Parathyroid adenoma (tissue), 2 donors: ENCODE results near the gene DTX2.
"Not testable (repeated sequence)": the region's sequence is repeated elsewhere in the genome, so short reads cannot be mapped to it uniquely, and the experiment has no call there.

Experiments used
- H2AFZ ChIP-seq: fragments of 300-600 bp; sonication (generic); one replicate; pipeline ENCODE4 v1.7.0; 2017; ENCODE audit warnings: antibody characterized with exemption, mild to moderate bottlenecking
- H3K27ac ChIP-seq: fragments of 300-600 bp; sonication (generic); one replicate; pipeline ENCODE4 v1.7.0; 2017
- H3K27me3 ChIP-seq: fragments of 300-600 bp; sonication (generic); one replicate; pipeline ENCODE4 v1.7.0; 2017; ENCODE audit warnings: low read length; ENCODE audit not compliant: control insufficient read depth, insufficient read depth
- H3K36me3 ChIP-seq: fragments of 300-600 bp; sonication (generic); one replicate; pipeline ENCODE4 v1.7.0; 2017; ENCODE audit warnings: low read length; ENCODE audit not compliant: control insufficient read depth, insufficient read depth
- H3K4me1 ChIP-seq: fragments of 300-600 bp; sonication (generic); one replicate; pipeline ENCODE4 v1.7.0; 2017; ENCODE audit warnings: control low read depth
- H3K4me2 ChIP-seq: fragments of 300-600 bp; sonication (generic); one replicate; pipeline ENCODE4 v1.7.0; 2017; ENCODE audit warnings: low read length
- H3K4me3 ChIP-seq: fragments of 300-600 bp; sonication (generic); one replicate; pipeline ENCODE4 v1.7.0; 2017; ENCODE audit warnings: low read depth, low read length
- H3K79me2 ChIP-seq: fragments of 300-600 bp; sonication (generic); one replicate; pipeline ENCODE4 v1.7.0; 2017; ENCODE audit warnings: control low read depth
- H3K9ac ChIP-seq: fragments of 300-600 bp; sonication (generic); one replicate; pipeline ENCODE4 v1.7.0; 2017; ENCODE audit warnings: mild to moderate bottlenecking
- H3K9me3 ChIP-seq: fragments of 300-600 bp; sonication (generic); one replicate; pipeline ENCODE4 v1.7.0; 2017; ENCODE audit warnings: low read length; ENCODE audit not compliant: control insufficient read depth
- TF ChIP-seq, protein P1 (sequence below): fragments of 300-600 bp; sonication (generic); IDR thresholded peaks from one replicate; pipeline ENCODE4 v1.7.0; 2017; ENCODE audit warnings: antibody characterized with exemption, mild to moderate bottlenecking
- donor health status: primary hyperparathyroidism.

Gene DTX2

DNA sequence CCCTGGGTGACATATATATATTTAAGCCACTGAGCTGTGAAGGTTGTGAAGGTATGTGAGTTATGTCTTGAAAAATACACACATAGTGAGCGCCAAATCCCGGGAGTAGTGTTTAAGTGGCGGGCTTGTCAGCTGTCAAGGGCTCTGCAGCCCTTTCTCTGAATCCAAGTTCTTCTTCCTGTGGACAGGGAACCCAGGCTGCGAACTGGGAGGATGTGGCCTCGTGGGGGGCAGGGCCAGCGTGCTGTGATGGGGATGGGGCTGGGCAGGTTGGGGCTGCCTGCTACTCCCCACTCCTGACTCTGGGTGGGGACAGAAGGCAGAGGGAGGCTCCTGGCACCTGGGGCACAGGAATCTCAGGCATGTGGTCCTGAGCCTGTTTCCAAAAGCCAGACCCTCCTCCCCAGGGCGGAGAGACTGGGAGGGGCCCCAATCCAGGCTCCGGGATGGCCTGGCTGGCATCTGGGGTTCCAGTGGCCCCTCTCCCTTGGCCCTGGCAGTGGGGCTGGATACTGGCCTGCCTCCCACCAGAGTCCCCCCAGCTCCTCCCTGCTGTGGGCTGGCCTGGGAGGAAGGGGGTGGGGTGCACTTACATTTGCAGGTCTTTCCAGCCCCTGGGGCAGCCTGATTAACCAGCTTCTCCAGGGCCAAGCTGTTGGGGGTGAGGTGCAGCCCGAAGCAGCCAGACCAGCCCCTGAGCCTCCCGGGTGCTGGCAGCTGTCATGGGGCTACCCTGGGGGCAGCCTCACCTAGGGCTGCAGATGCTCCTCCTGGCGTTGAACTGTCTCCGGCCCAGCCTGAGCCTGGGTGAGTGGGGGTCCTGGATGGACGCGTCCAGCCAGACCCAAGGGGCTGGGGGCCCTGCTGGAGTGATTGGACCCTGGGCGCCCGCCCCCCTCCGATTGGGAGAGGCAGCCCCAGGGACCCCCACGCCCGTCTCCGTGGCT lies 48.7 kb downstream of the DTX2 start, which contains the start of gene UPK3B:
UPK3B (plus strand) TSS at position 622 of the 947 bp plus-strand sequence; CDS start at position 723, 101 bp downstream.
- Histone ChIP-seq H3K4me3 (no peak within 1 kb of the TSS), H3K9ac (no peak within 1 kb of the TSS), H3K9me3 (no peaks in the 10 kb centered on the region), H3K27me3 (no peaks in the 10 kb centered on the region), H2AFZ (no peak within 1 kb of the TSS), H3K27ac (no peak within 1 kb of the TSS), H3K4me1 (no peaks in the 10 kb centered on the region), H3K79me2 (no peaks in the 10 kb centered on the region), H3K4me2 (no peak within 1 kb of the TSS), H3K36me3 (no peaks in the 10 kb centered on the region)
- TF ChIP-seq, protein P1, sequence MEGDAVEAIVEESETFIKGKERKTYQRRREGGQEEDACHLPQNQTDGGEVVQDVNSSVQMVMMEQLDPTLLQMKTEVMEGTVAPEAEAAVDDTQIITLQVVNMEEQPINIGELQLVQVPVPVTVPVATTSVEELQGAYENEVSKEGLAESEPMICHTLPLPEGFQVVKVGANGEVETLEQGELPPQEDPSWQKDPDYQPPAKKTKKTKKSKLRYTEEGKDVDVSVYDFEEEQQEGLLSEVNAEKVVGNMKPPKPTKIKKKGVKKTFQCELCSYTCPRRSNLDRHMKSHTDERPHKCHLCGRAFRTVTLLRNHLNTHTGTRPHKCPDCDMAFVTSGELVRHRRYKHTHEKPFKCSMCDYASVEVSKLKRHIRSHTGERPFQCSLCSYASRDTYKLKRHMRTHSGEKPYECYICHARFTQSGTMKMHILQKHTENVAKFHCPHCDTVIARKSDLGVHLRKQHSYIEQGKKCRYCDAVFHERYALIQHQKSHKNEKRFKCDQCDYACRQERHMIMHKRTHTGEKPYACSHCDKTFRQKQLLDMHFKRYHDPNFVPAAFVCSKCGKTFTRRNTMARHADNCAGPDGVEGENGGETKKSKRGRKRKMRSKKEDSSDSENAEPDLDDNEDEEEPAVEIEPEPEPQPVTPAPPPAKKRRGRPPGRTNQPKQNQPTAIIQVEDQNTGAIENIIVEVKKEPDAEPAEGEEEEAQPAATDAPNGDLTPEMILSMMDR: no peak

DNA sequence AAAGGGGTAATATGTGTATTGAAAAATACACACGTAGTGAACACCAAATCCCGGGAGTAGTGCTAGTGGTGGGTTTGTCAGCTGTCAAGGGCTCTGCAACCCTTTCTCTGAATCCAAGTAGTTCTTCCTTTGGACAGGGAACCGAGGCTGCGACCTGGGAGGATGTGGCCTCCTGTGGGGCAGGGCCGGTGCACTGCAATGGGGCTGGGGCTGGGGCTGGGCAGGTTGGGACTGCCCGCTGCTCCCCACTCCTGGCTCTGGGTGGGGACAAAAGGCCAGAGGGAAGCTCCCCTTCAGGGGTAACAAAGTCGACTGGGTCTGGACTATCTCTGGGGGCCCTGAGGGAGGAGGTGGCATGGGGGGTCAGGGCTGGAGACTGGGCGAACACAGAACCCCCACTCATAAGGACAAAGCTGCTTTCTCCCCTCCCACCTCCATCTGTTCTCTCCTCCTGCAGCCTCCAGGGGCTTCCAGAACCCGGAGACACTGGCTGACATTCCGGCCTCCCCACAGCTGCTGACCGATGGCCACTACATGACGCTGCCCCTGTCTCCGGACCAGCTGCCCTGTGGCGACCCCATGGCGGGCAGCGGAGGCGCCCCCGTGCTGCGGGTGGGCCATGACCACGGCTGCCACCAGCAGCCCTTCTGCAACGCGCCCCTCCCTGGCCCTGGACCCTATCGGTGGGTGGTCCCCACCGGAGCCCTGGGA lies 49.8 kb downstream of the DTX2 start:
- H3K27ac ChIP-seq, H3K4me1 ChIP-seq, H3K36me3 ChIP-seq, H3K4me3 ChIP-seq, H3K27me3 ChIP-seq, H3K9me3 ChIP-seq, H3K9ac ChIP-seq, H3K79me2 ChIP-seq, H3K4me2 ChIP-seq, H2AFZ ChIP-seq: not testable (repeated sequence)

DNA sequence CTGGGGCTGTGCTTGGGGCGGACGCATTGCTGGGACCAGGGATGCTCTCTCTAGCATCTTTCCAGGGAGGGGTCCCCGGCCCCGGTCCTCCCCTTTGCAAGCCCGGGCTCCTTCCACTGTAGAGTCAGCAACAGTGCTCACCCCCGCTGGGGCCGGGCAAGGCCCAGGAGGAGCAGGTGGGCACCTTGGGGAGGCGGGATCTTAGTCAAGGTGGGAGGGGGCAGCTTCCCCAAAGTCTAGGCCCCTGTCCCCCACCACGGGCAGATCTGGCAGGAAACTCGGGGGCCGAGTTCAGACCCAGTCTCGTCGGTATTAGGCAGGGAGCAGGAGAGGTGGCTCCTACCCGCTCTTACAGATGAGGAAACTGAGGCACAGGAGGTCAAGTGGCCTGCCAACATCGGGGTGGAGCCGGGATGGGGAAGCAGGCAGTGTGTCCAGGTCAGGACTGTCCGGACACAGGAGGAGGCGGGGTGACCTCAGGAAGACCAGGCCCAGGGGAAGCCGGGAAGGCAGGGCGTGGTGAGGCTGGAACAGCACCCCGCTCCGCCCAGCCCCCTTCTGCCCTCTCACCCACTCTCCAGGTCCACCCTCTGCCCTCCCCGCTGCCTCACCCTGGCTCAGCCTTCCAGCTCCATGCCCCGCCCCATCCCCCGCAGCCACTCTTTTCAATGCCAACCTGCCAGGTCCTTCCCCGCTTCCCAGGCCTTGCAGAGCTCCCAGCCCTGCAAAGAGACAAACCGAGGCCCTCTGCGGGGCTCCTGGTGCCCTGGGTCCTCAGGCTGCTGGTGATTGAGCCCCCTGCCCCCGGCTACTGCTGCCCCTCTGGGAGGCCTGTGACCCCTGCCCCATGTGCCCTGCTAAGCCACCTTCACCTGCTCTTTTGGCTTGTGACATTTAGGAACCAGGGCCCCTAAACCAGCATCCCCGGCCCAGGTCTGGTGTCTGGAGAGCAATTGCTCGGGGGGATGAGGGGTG lies 50.7 kb downstream of the DTX2 start:
- H3K9me3 ChIP-seq, H3K79me2 ChIP-seq, H3K36me3 ChIP-seq, H2AFZ ChIP-seq, H3K4me3 ChIP-seq, H3K27me3 ChIP-seq, H3K4me2 ChIP-seq, H3K9ac ChIP-seq, H3K4me1 ChIP-seq, H3K27ac ChIP-seq: not testable (repeated sequence)

DNA sequence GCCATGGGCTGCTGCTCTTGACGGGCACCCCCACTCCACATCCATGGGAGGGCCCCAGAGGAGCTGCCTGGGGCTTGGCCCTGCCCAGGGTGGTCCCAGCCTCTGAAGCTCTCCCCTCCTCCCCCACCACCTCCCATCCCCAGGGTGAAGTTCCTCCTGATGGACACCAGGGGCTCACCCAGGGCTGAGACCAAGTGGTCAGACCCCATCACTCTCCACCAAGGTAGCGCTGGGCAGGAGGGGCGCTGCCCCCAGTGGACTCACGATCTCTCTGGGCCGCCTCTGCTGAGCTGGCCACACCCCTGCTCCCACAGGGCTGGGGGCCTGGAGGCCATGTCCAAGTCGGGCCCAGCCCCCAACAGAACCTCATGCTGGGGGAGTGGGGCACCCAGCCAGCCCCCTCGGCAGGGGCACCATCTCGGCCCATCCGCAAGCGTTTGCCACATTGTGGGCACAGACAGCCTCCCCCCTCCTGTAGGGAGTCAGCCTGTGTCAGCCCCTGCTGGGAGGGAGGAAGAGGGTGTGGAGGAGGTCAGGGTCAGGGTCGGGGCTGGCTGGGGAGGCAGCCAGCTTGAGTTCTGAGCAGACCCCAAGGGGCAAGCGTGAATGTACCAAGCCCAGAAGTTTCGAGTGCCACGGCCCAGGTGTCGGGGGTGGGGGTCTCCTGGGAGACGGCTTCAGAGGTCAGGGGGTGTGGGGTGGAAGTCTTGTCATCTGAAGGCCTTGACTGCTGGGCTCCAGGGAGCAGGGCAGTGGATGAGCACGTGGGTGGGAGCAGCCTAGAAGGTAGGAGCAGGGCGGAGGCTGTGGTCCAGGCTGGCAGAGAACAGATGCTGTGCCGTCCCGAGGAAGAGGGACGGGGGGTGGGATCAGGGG lies 51.7 kb downstream of the DTX2 start:
- Histone ChIP-seq H3K4me2 (no peak overlapping the region), H3K27me3 (no peaks in the 10 kb centered on the region), H3K27ac (no peak overlapping the region), H3K36me3 (no peaks in the 10 kb centered on the region), H3K4me1 (no peaks in the 10 kb centered on the region), H3K4me3 (no peak overlapping the region), H3K9me3 (no peaks in the 10 kb centered on the region), H3K9ac (no peak overlapping the region), H2AFZ (no peak overlapping the region), H3K79me2 (no peaks in the 10 kb centered on the region)
- TF ChIP-seq, protein P1: no peak
